HG02884 (cell line): ENCODE measurements around the gene DIRAS1.

Experiments used
- ATAC-seq: cut with Tn5 transposase; IDR thresholded peaks from one replicate; pipeline ENCODE4 v1.9.1; 2021; ENCODE audit warnings: mild to moderate bottlenecking, moderate library complexity; ENCODE audit not compliant: unreplicated experiment

The DIRAS1 gene

DNA sequence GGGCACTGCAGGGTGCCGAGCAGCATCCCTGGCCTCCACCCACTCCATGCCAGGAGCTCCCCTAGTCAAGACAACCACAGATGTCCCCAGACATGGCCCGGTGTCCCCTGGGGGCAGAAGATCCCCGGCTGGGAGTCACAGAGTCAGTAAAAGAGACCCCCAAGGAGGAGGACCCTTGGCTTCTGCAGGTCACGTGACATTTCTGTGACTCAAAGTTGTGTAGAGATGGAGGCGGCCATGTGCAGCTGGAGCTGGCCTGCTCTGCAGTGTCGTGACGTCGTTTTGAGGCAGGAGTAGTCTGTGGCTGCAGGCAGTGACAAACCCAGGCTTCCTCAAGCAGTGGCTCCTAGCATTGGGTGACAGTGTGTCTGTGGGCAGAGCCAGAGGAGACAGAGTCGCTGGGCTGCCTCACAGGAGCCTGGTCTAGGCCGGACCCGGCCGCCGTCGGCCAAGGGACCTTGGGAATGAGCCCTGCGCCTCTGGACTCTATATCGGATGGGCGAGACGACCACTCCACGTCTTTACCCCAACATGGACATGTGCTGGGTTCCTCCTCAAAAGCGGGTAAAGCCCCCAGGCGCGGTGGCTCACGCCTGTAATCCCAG, 7.7 kb upstream of the DIRAS1 start:
- no peak for ATAC-seq

DNA sequence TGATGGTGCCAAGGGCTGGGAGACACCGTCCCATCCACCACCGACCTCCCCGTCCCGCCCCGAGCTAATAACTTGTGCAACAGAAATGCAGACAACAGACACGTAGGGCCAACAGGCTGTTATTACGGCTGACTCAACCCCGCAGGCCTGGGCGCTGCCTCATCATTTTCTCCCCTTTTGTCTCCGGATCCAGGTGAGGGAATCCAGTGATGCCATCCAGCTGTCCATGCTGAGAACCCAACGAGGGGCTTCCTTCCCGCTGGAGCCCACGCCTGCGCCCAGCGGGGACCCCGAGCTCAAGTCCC, 6.4 kb upstream of the DIRAS1 start:
- ATAC-seq, result no peak

DNA sequence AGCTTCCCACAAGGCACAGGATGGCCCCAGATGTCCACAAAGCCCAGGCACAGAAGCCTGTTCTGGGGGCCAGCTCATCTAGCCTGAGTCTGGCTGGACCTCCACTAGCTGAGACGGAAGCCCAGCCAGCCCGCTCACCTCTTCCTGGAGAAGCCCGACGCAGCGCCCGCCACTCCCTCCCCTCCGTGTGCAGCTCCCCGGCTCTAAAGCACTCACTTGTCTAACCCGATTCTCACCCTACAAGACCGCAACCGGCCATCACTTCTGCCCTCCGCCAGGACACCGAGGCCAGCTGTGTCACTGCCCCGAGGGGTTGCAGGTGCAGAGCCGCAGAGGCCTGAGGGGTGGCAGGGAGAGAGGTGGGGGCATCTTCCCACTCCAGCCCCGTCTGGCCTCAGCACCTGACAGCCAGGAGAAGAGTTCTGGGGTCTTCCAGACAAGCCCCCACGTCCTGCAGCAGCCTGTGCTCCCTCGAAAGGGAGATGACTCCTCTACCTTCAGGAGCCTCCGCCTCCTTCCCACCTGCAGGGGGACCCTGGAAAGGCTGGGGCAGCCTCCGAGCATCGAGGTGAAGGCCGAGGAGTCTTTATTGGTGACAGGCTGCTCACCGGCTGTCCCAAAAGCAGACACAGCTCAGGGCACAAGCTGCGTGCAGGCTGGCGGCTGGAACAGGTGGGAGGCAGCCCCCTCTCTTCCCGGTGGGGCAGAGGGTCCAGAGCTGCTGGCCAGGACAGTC, 5.9 kb upstream of the DIRAS1 start:
- ATAC-seq, result no peak

DNA sequence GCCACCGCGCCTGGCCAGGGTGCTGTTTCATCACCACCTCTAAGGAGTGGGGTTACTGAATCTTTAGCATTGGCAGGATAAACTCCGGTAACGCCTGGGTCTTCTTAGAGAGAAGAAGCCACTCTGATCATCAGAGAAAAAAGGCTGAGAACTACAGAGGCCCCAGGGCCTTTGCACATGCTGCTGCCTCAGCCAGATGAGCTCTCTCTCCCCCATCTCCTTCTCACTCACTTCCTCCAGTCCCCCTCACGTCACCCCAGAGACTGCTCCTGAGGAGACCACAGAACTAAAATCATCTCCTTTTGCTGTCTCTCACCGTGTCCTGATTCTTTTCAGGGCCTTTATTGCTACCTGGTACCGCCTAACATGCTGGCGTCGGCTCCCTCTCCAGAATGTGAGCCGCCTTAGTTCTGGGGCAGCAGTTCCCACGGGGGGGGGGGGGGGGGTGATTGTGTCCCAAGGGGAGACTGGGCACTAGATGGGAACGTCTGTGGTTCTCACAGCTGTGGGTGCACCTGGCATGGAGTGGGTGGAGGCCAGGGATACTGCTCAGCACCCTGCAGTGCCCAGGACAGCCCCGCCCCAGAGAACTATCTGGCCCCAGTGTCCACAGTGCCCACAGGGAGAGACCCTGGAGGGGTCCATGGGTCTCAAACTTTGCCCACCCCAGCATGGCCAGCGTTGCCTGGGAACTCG, 5.1 kb upstream of the DIRAS1 start:
- ATAC-seq, result no peak

DNA sequence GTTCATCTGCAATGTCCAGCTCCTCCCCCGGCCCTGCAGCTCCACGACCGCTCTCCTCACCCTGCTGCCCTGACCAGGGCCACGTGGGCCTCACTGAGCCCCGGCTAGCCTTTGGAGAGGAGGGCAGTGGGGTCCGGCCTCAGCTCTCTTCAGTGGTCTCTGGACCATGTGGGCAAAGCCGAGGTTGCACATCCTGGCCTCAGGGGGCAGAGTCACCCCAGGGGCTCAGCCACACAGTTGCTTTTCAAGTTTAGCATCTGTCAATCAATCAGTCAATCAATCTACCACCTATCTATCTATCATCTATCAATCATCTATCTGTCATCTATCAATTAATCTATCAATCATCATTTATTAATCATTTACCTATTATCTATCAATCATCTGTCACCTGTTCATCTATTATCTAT, 3.0 kb upstream of the DIRAS1 start:
- no peak for ATAC-seq

DNA sequence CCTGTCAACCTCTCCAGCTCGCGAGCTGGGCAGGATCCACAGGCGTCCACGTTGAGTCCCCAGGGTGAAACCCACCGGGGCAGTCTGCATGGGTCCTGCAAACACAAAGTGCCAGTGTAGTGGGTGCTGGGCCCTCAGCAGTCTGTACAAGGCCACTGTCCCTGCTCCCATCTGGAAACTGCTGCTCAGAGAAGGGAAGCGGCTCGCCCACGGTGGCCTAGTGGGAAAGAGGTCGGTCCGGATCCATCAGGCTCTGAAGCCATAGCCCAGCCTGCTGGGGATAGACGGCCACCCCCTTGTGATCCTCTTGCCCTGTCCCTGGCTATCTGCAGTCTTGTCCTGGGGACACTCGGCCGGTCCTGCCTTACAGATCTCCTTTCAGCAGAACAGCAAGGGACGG, 2.6 kb upstream of the DIRAS1 start:
- ATAC-seq, result no peak

DNA sequence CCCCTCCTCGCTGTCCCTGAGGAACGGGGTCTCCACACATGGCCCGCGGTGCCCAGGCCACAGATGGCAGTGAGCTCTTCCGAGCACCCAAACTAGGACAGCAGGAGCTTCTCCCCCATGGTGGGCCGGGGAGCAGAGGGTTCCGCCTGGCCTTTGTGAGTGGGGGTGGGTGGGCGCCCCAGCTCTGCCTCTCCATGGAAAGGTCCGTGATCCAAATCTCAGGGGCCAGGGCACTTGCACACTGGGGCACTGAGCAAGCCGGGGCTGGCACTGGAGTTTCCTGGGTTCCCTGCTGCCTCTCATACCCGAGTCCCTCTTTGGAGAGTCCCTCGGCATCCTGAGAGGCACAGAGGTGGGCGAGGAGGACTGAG, 2.2 kb upstream of the DIRAS1 start:
- no peak for ATAC-seq

DNA sequence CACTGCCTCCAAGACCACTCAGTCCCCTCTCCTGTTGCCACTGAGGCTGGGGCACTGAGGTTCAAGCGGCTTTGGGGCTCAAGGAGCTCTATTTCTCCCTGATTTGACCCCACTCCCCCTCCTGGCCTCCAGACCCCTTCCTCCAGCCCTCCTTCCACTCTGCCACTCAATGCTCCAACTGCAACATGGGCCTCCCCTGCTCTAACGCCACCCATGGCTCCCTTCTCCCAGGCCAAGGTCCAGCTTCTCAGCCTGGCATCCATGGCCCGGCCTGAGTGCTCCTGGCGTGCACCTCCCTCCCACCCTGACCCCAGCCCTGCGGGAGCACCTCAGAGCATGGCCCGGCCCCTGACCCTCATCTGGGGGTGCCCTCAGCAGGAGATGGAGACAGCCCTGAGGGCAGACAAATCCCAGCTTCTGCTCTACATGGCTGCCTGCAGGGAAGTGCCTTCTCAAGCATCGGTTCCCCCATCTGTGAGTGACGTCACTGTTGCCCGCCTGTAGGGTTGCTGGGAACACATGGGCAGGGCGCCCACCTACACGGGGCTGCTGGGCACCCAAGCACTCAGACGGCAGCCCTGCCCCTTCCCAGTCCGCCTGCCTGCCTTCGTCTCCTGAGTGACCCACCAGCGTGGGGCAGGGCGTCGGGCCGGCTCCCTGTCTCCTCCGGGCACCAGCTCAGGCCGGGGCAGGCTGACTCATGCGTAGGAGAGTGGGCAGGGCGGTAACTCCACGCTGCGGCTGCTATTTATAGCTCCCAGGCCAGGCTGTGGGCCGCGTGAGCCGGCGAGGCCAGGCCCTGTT, 1.6 kb upstream of the DIRAS1 start:
- no peak for ATAC-seq

DNA sequence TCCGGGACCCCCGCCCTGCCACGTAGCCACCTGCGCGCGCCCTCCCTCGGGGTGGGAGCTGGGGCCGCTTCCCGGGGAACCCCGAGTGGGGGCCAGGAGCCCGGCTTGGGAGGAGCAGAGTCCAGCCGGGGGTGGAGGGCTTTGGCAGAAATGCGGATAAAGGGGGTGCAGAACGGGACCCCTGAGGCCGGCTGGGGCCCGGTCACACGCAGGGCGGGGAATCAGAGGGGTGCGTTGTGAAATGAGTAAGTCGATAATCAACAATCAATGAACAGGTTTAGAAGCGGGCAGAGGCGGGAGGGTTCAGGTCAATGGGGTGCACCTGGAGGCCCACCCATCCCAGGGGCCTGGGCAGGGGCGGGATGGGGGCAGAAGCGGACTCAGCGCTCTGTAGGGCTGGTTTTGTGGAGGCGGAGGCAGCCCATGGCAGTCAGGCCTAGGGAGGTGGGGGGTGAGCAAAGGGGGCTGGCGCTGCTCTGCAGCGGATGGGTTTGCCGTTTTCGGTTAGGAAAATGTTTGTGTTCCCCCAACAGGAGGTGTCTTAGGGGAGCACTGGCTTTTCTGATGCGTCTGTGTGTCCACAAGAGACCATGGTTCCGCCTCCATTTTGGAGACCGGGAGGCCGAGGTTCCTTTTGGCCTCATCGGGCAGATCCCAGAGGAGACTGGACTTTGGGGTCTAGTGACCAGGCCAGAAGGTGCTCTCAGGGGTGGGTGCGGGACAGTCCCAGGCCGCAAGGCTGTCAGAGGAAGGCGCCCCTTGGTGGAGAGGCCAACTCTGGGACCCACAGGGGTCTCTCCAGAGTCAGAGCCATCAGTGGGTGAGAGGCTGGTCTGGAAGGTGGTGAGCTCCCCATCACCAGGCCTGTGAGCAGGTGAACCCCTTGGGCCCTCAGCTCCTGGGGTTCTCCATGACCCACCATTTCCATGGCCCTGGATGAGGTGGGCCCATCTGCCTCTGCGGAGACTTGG, 683 bp upstream of the DIRAS1 start:
- no peak for ATAC-seq

DNA sequence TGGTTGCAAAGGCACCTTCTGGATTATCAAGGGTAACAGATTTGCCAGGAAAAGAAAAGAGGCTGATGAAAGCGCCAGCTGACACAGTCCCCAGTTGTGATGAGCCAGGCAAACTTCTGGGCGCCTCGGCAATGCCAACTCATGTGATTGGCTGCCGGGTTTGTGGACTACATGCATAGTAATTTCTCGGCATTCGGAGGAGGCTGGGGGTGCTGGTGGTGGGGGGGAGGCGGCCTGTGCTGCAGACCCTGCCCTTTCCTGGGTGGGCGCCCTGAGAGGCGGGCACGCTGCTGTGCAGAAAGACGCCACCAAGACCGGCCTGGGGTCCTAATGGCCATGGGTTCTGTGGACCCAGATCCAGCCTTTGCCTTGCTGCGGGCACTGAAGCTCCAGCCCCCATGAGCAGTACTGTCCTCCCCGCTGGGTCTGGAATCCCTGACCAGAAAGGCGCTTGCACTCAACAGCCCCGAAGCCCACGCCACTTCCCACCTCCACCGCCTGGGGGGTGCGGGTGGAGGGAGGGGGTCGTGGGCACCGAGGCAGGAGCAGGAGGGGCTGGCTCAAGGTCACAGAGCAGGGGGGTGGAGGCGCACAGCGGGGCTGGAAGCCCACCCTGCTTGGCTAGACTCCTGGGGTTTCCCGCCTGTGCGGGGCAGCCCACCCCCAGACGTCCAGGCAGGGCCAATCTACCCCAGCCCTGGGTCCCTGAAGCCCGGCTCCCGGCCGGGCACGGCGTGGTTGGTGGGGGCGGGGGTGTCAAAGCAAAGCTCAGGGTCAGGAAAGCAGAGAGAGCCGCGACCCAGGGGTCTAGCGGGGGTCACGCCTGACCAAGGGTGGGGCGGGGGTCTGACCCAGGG, 1.0 kb downstream of the DIRAS1 start:
- no peak for ATAC-seq

DNA sequence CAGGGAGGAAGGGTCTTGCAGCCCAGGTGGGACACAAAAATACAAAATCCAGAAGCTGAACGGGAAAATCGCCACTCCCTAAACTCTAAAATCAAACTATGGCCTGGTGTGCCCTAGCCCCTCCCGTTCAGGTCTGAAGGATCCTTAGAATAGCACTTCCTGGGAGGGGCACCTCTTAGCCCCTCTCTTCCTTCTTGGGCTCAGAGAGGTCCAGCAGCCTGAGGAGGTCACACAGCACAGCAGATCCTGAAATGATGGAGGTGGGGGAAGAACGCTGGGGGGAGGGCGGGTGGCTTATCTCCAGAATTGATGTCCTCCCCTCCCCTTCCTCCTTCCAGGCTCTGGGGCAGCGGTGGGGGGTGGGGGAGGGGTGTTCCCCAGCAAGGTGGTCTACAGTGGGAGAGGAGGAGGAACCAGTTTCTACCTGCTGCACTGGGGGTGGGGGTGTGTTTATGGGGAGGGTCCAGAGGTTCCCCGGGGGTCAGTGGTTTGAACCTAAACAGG, 1.9 kb downstream of the DIRAS1 start:
- ATAC-seq, result no peak

DNA sequence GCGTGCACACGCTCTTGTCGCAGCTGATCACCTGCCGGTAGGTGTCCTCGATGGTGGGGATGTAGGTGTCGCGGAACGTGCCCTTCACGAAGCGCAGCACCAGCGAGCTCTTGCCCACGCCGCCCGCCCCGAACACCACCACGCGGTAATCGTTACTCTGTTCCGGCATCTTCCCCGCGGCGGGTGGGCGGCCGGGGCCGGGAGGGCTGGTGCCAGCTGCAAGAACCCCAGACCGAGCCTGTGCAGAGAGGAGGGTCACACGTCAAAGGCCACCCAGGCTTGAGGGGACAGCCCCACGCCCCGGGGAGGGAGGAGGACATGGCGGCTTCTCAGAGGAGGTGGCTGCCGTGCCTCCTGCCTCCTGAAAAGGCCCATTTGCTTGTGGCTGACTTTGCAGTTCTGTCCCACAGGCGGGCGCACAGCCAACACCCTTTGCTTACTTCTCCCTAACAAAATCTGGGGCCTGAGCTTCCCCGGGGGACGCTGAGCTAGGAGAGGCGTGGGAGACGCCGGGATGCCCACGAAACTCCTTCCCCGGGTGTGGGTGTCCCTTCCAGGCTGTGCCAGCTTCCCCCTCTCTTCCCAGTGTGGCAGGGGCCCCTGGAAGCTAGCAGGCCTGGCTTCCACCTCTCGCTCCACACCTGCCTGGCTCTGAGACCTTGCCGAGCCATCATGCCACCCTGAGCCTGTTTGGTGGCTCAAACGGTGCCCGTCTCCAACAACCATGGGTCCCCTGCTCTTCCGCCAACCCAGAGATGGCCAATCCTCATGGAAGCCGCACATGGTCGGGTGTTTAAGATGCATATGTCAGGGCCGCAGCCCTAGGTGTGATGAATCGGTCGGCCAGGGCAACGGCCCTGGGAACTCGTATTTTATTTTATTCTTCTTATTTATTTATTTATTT, 3.3 kb downstream of the DIRAS1 start:
- no peak for ATAC-seq

DNA sequence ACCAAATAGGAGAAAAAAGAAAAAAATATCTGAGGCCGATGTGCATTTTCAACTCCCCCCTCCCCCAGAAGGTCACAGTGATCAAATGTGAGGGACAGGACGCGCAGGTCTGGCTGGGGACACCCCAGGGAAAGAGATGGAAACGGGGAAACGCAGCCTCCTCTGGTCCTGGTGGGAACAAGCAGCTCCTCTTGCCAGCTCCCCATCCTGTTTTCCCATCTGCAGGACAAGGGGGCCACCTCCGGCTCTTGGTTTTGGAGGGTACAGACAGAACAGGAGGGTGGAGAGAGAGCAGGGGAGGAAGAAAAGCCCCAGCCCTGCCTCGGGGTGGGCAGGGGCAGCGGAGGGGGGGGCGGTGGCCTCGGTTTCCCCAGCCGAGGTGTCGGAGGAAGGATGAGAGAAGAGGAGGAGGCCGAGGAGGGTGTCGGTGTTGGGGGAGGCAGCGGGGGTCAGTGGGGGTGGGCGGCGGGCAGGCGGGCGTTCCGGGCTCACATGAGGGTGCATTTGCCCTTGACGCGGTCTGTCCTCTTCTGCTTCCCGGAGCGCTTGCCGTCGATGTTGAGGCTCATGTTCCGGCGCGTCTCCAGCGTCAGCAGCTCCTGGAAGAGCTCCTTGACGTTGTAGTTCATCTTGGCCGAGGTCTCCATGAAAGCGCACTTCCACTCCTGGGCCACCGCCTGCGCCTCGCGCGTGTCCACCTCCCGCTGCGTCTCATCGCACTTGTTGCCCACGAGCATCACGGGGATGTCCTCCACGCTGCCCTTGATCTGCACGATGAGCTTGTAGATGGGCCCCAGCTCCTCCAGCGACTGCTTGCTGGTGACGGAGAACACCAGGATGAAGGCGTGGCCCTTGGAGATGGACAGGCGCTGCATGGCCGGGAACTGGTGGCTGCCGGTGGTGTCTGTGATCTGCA, 4.2 kb downstream of the DIRAS1 start:
- ATAC-seq, result no peak

DNA sequence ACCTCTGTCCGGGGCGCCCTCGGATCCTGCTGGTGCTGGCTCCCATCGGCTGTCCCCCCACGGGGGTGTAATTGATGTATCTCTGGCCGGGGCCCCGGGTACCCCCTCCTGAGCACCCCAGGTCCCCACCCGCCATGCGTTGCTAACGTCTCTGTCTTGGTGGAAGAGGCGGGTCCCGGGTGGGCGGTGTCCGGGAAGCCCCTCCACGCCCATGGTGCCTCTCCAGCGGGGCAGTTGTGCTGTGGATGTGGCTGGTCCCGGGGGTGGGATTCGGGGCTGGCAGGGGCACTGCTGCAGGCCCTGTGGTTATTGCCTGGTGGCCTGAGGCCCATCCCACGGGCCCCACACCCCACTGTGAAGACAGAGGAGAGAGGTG, 4.9 kb downstream of the DIRAS1 start:
- no peak for ATAC-seq

DNA sequence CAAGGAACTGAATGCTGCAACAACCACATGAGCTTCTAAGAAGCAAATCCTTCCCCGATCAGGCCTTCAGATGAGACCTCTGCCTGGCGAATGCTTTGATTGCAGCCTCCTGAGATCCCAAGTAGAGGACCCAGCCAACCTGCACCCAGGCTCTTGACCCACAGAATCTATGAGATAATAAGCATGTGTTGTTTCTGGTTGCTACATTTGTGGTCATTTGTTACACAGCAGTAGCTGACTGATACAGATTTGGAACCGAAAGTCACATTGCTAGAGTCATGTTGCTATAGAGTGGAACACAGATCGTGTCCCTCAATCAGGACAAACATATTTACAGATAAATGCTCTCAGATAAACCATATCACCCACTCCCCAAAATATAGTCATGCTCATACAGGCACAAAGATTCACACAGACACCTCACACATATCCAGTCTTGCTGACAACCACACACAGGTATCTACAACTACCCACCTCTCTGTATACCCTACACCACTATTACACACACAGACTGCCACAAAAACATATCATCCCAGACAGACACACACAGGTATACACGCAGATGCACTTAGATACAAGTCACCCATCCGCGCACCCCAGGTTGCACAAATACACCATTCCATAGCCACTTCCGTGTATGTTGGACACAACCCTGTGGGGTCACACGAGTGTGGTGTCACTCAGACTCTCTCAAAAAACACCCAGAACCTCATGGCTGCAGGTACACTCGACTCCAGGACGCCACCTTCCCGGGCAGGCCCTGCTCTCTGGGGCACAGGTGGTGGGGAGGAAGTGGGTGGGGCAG, 5.5 kb downstream of the DIRAS1 start:
- no peak for ATAC-seq

DNA sequence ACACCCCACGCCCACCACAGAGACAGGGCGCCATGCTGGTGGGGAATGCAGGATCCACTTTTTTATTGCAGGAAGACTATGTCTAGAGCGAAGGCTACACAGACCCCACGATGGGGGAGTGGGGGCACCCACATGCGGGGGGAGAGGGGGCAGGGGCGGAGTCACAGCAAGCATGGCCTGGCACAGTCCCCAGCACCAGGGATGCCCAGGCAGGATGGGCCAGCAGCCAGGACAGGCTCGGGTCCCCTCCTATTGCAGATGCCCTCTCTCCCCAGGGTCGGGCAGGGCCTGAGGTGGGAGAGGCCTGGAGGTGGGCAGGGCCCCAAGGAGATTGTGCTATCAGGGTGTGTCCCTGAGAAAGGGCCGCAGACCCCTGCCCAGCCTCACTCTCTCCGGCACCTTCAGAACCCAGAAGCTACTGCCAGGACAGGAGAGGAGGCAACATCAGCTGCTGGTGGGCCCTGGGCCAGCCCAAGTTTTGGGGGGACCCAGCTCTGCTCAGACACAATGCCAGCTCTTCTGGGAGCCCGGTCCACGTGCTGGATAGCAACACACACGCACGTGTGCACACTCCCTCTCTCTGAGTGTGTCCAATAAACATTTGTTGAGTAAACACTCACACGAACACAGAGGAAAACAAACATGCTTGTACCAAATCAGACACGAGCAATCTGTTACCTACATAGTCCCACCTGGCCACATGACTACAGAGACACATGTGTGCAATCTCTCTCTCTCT, 6.5 kb downstream of the DIRAS1 start:
- ATAC-seq, result no peak
